Measurements from ENCODE around the gene FGD5. TPM values are rescaled to one million over a fixed set of nuclear protein-coding genes. Genes with fewer than 3 reads are reported as not detected.

FGD5 gene
- total and polyA plus RNA-seq, 3 donors from 2014 or later = 14.4 to 17.8 (median 15.6) TPM

DNA sequence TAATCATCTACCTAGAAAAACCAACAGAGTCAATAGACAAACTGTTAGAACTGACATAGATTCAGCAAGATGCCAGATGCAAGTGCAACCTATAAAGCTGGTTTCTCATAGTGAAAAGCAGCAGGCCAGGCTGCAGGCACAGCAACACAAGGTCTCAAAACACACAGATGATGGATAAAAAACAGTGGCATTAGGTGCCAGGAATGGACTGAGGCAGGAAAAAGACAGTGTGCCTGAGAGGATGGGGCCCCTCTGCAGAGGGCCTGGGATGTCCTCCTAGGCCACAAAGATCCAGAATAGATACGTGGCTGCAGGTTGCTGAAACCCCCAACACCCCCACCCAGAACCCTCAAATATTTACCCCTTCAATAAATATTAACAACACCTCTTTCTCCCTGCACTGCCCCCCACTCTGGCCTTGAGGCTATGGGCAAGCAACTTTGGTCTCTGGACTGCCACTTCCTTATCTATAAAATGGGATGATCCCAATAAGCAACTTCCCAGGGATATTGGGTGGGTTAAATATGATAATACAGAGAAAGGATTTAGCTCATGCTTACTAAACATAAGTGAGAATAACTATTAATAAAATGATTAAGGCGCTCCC, 35.2 kb upstream of the FGD5 start:
- Histone ChIP-seq H3K4me3 (no peak overlapping the region), H3K36me3 (ENCODE audit: low read depth, missing control alignments) (no peaks in the 10 kb centered on the region), H3K27me3 (no peaks in the 10 kb centered on the region), H3K4me1 (no peaks in the 10 kb centered on the region), H3K27ac (no peak overlapping the region), H3K9me3 (no peaks in the 10 kb centered on the region)
- WGBS, 2 donors = 67 to 84% methylated on average over 2 of the region's 2 CpGs
- no peak for DNase-seq
- intact Hi-C loops (cut with DNase I; ENCODE audit: low total_unique reads) = no loop called here
- no peak for TF ChIP-seq POLR2A (IDR thresholded peaks at IDR 0.05)
- TF ChIP-seq, protein P1, sequence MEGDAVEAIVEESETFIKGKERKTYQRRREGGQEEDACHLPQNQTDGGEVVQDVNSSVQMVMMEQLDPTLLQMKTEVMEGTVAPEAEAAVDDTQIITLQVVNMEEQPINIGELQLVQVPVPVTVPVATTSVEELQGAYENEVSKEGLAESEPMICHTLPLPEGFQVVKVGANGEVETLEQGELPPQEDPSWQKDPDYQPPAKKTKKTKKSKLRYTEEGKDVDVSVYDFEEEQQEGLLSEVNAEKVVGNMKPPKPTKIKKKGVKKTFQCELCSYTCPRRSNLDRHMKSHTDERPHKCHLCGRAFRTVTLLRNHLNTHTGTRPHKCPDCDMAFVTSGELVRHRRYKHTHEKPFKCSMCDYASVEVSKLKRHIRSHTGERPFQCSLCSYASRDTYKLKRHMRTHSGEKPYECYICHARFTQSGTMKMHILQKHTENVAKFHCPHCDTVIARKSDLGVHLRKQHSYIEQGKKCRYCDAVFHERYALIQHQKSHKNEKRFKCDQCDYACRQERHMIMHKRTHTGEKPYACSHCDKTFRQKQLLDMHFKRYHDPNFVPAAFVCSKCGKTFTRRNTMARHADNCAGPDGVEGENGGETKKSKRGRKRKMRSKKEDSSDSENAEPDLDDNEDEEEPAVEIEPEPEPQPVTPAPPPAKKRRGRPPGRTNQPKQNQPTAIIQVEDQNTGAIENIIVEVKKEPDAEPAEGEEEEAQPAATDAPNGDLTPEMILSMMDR (IDR thresholded peaks at IDR 0.05) = no peak

DNA sequence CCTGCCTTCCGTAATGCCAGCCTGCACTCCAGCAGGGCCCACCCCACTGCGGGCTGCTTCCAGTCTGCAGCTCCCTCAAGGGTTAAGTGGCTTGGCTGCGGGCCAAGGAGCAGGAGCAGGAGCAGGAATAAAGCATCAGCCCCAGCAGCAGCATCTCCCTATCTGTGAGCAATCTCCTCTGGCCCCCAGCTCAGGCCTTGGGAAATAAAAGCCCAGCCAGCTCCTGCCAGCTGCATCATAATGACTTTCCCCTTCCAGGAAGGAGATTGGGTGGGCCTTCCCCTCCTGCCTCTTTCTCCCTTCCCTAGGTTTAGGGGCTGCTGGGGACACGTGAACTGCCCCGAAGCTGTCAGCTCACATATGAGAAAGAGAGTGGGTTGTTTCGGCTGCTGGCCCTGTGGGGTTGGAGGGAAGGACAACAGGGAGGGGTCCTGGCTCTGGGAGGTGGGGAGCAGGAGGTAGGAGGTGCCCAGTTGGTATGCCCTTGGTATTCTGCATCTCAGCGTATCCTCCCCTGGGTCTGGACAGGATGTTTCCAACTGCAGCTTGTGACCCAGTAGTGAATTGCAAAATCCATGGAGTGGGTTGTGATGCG, 34.6 kb upstream of the FGD5 start:
- Histone ChIP-seq H3K4me1 (no peaks in the 10 kb centered on the region), H3K27ac (no peak overlapping the region), H3K27me3 (no peaks in the 10 kb centered on the region), H3K4me3 (no peak overlapping the region), H3K9me3 (no peaks in the 10 kb centered on the region), H3K36me3 (ENCODE audit: low read depth, missing control alignments) (no peaks in the 10 kb centered on the region)
- DNase-seq = no peak
- TF ChIP-seq POLR2A (IDR thresholded peaks at IDR 0.05) = no peak
- TF ChIP-seq, protein P1 (IDR thresholded peaks at IDR 0.05) = no peak
- WGBS, 2 donors = 70 to 84% methylated on average over 6 to 8 of the region's 8 CpGs
- intact Hi-C loops (cut with DNase I; ENCODE audit: low total_unique reads) = no loop called here

DNA sequence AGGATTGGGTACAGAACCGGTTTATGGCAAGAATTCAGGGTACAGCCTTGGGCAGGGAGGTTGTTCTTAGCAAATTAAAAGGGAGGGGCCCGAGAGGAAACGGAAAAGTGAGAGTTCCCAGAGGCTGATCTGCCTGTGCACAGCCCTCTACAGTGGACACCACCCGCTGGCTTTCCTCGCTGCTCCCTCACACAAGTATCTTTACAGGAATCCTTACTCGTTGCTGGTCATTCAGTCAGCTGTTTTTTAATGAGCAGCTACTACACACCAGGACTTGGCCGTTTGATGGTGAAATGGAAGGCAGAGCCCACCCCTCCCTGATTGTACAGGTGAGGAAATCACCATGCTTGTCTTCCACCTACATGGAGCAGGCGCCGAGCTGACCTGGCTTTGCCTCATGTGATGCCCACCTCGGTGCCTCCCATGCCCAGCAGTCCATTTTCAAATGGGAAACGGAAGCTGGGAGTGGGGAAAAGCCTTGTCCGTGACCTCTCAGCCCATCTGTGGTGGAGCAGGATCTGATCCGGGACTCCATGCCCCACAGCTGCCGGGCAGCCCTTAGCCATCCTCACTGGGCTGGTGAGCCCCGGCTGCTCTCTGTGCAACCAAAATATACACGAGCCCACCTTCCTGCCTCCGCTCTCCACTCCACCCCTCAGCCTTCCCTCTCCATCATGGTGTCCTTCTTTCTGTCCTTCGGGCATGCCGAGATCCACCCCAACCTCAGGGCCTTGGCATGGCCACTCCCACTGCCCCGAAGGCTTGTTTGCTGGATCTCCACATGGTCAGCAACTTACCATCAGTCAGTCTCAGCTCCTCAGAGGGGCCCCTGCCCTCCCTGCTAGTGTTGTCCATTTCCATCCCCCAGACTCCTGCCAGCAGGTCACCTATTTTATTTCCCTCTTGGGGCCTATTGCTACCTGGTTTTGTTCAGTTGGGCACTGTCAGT, 33.3 kb upstream of the FGD5 start:
- DNase-seq = no peak
- intact Hi-C loops (cut with DNase I; ENCODE audit: low total_unique reads) = no loop called here
- Histone ChIP-seq H3K4me3 (no peak overlapping the region), H3K4me1 (no peaks in the 10 kb centered on the region), H3K27ac (no peak overlapping the region), H3K9me3 (no peaks in the 10 kb centered on the region), H3K36me3 (ENCODE audit: low read depth, missing control alignments) (no peaks in the 10 kb centered on the region), H3K27me3 (no peaks in the 10 kb centered on the region)
- no peak for TF ChIP-seq POLR2A (IDR thresholded peaks at IDR 0.05)
- TF ChIP-seq, protein P1 (IDR thresholded peaks at IDR 0.05) = no peak
- 78% methylated on average over 19 to 20 of the region's 20 CpGs for WGBS, 2 donors

GRCh38 chr3:14786369-14786768, 32.4 kb upstream of the FGD5 start:
- Histone ChIP-seq H3K27me3 (no peaks in the 10 kb centered on the region), H3K27ac (no peak overlapping the region), H3K4me3 (no peak overlapping the region), H3K9me3 (no peaks in the 10 kb centered on the region), H3K36me3 (ENCODE audit: low read depth, missing control alignments) (no peaks in the 10 kb centered on the region), H3K4me1 (no peaks in the 10 kb centered on the region)
- intact Hi-C loops (cut with DNase I; ENCODE audit: low total_unique reads) = no loop called here
- no peak for TF ChIP-seq POLR2A (IDR thresholded peaks at IDR 0.05)
- TF ChIP-seq, protein P1 (IDR thresholded peaks at IDR 0.05) = no peak
- no peak for DNase-seq
- WGBS, 2 donors = 95 to 96% methylated on average over 3 of the region's 3 CpGs
